ENCODE data around the gene SIMC1. TPM values are rescaled to one million over a fixed set of nuclear protein-coding genes. Genes with fewer than 3 reads are reported as not detected.

Gene SIMC1
- polyA plus RNA-seq, 1 of the 3 experiments (the other 2 are of a cell fraction): 12.4 TPM

GRCh38 chr5:176342158-176342483 is 103.9 kb downstream of the SIMC1 start:
- no peak overlapping the region for H3K4me3 ChIP-seq (ENCODE audit: low read depth in 2 of 2, low read length in 1 of 2)
- no peaks in the 10 kb centered on the region for H4K20me1 ChIP-seq (ENCODE audit: insufficient read depth)
- no peaks in the 10 kb centered on the region for H3K4me1 ChIP-seq (ENCODE audit: control insufficient read depth in 1 of 2, insufficient read depth in 2 of 2, low read depth in 1 of 2, low read length in 1 of 2)
- DNase-seq: no peak
- H3K27me3 ChIP-seq (ENCODE audit: insufficient read depth): no peaks in the 10 kb centered on the region
- no peak overlapping the region for H2AFZ ChIP-seq (ENCODE audit: low read depth)
- H3K9me3 ChIP-seq: no peaks in the 10 kb centered on the region
- H3K79me2 ChIP-seq (ENCODE audit: insufficient read depth): no peaks in the 10 kb centered on the region
- no peak overlapping the region for H3K4me2 ChIP-seq
- peaks cover 19 to 31% of the 10 kb centered on the region in 2 experiments for H3K36me3 ChIP-seq (replicated peaks in 1 of 2; ENCODE audit: control insufficient read depth in 1 of 2, insufficient read depth in 2 of 2, low read length in 1 of 2)
- POLR2A ChIA-PET: no interaction called here
- WGBS (ENCODE audit: low lambda C conversion rate): 90% methylated on average over 1 of the region's 1 CpG
- TF ChIP-seq CHD2 (IDR thresholded peaks at IDR 0.05; ENCODE audit: low read length, partially characterized antibody) (no peak), TCF12 (IDR thresholded peaks at IDR 0.05) (no peak), FOSL2 (IDR thresholded peaks at IDR 0.05; ENCODE audit: borderline replicate concordance, low read depth) (no peak), ELF1 (IDR thresholded peaks at IDR 0.05) (no peak), CTCF (IDR thresholded peaks at IDR 0.05) (no peak)
- no peak overlapping the region for H3K27ac ChIP-seq (ENCODE audit: low read depth in 2 of 2, low read length in 1 of 2)
- CTCF ChIA-PET: no interaction called here
- H3K9me2 ChIP-seq: no peaks in the 10 kb centered on the region
- H3K9ac ChIP-seq: no peak overlapping the region
- peaks cover 11% of the 10 kb centered on the region for H3F3A ChIP-seq (replicated peaks; ENCODE audit: insufficient read depth)

- no peaks in the 10 kb centered on the region for H4K20me1 ChIP-seq (ENCODE audit: insufficient read depth)
- WGBS (ENCODE audit: low lambda C conversion rate): 27% methylated on average over 2 of the region's 2 CpGs
- H3K9ac ChIP-seq: no peak overlapping the region
- ChIA-PET POLR2A (interaction anchor here (1.0 kb wide), 1 partner anchor 18 kb away, joined by 3 read pairs; no protein-coding TSS in a partner anchor), CTCF (interaction anchor here (1.6 kb wide), 1 partner anchor 12 kb away, joined by 4 read pairs; no protein-coding TSS in a partner anchor)
- no peak overlapping the region for H3K4me3 ChIP-seq (ENCODE audit: low read depth in 2 of 2, low read length in 1 of 2)
- TF ChIP-seq RAD21 (IDR thresholded peaks at IDR 0.05; ENCODE audit: low read length) (no peak), TCF12 (IDR thresholded peaks at IDR 0.05) (peak; percentile 28; the same call in 1 of the 2 replicates), NFIC (IDR thresholded peaks at IDR 0.05; ENCODE audit: borderline replicate concordance) (no peak), SIN3A (IDR thresholded peaks at IDR 0.05; ENCODE audit: borderline replicate concordance, low read depth, low read length) (no peak), MXI1 (IDR thresholded peaks at IDR 0.05; ENCODE audit: low read depth, low read length) (no peak)
- no peaks in the 10 kb centered on the region for H3K79me2 ChIP-seq (ENCODE audit: insufficient read depth)
- no peak overlapping the region for H3K4me2 ChIP-seq
- no peak for DNase-seq
- H3K36me3 ChIP-seq (replicated peaks in 1 of 2; ENCODE audit: control insufficient read depth in 1 of 2, insufficient read depth in 2 of 2, low read length in 1 of 2): peaks cover 24 to 33% of the 10 kb centered on the region in 2 experiments
- no peak overlapping the region for H3K27ac ChIP-seq (ENCODE audit: low read depth in 2 of 2, low read length in 1 of 2)
- no peaks in the 10 kb centered on the region for H3K9me3 ChIP-seq
- H2AFZ ChIP-seq (ENCODE audit: low read depth): no peak overlapping the region
- no peaks in the 10 kb centered on the region for H3K27me3 ChIP-seq (ENCODE audit: insufficient read depth)
- no peaks in the 10 kb centered on the region for H3K4me1 ChIP-seq (ENCODE audit: control insufficient read depth in 1 of 2, insufficient read depth in 2 of 2, low read depth in 1 of 2, low read length in 1 of 2)
- peaks cover 11% of the 10 kb centered on the region for H3F3A ChIP-seq (replicated peaks; ENCODE audit: insufficient read depth)
- H3K9me2 ChIP-seq: no peaks in the 10 kb centered on the region
These were observed 104.7 kb downstream of the SIMC1 start for GRCh38 chr5:176342766-176343458.

- no peak overlapping the region for H3K4me2 ChIP-seq
- ChIA-PET POLR2A (no interaction called here), CTCF (interaction anchor here (2.0 kb wide), 1 partner anchor 620 kb away, joined by 4 read pairs; no protein-coding TSS in a partner anchor)
- peaks cover 56% of the 10 kb centered on the region for H3K79me2 ChIP-seq (ENCODE audit: insufficient read depth)
- H3K4me3 ChIP-seq (ENCODE audit: low read depth in 2 of 2, low read length in 1 of 2): no peak overlapping the region
- WGBS (ENCODE audit: low lambda C conversion rate): 92% methylated on average over 8 of the region's 8 CpGs
- peaks cover 28% of the 10 kb centered on the region for H4K20me1 ChIP-seq (ENCODE audit: insufficient read depth)
- no peak overlapping the region for H3K9ac ChIP-seq
- H3K36me3 ChIP-seq (replicated peaks in 1 of 2; ENCODE audit: control insufficient read depth in 1 of 2, insufficient read depth in 2 of 2, low read length in 1 of 2): peaks cover 58 to 84% of the 10 kb centered on the region in 2 experiments
- H3K27me3 ChIP-seq (ENCODE audit: insufficient read depth): no peaks in the 10 kb centered on the region
- no peak for DNase-seq
- H3K9me3 ChIP-seq: no peaks in the 10 kb centered on the region
- no peaks in the 10 kb centered on the region for H3K9me2 ChIP-seq
- no peak overlapping the region for H2AFZ ChIP-seq (ENCODE audit: low read depth)
- peaks cover 10% of the 10 kb centered on the region for H3F3A ChIP-seq (replicated peaks; ENCODE audit: insufficient read depth)
- peaks cover 0 to 7% of the 10 kb centered on the region in 2 experiments; a peak in 1 of 4 replicates for H3K4me1 ChIP-seq (ENCODE audit: control insufficient read depth in 1 of 2, insufficient read depth in 2 of 2, low read depth in 1 of 2, low read length in 1 of 2)
- H3K27ac ChIP-seq (ENCODE audit: low read depth in 2 of 2, low read length in 1 of 2): no peak overlapping the region
- TF ChIP-seq IRF3 (IDR thresholded peaks at IDR 0.05; ENCODE audit: low read depth, low read length): no peak
- TF ChIP-seq TAF1 (IDR thresholded peaks at IDR 0.05; ENCODE audit: borderline replicate concordance, low read depth, low read length): no peak
- no peak for TF ChIP-seq RAD21 (IDR thresholded peaks at IDR 0.05; ENCODE audit: low read length)
- TF ChIP-seq YY1 (IDR thresholded peaks at IDR 0.05; ENCODE audit: low read depth): no peak
- TF ChIP-seq EP300 (IDR thresholded peaks at IDR 0.05; ENCODE audit: borderline replicate concordance in 1 of 2, low read depth in 1 of 2, low read length in 1 of 2): no peak
- TF ChIP-seq NRF1 (IDR thresholded peaks at IDR 0.05; ENCODE audit: low read depth, low read length): no peak
- TF ChIP-seq RXRA (IDR thresholded peaks at IDR 0.05; ENCODE audit: borderline replicate concordance, low read depth): no peak
- no peak for TF ChIP-seq EZH2phosphoT487 (IDR thresholded peaks at IDR 0.05; ENCODE audit: borderline replicate concordance, low read depth)
- TF ChIP-seq SMC3 (IDR thresholded peaks at IDR 0.05; ENCODE audit: low read depth, low read length): no peak
- no peak for TF ChIP-seq USF1 (IDR thresholded peaks at IDR 0.05; ENCODE audit: borderline replicate concordance, low read depth)
- no peak for TF ChIP-seq MXI1 (IDR thresholded peaks at IDR 0.05; ENCODE audit: low read depth, low read length)
These were observed 112.2 kb downstream of the SIMC1 start for GRCh38 chr5:176350416-176350815.

Measured in SK-N-SH (cell line).